Measurements from ENCODE around the gene KAT2B.

KAT2B gene

DNA sequence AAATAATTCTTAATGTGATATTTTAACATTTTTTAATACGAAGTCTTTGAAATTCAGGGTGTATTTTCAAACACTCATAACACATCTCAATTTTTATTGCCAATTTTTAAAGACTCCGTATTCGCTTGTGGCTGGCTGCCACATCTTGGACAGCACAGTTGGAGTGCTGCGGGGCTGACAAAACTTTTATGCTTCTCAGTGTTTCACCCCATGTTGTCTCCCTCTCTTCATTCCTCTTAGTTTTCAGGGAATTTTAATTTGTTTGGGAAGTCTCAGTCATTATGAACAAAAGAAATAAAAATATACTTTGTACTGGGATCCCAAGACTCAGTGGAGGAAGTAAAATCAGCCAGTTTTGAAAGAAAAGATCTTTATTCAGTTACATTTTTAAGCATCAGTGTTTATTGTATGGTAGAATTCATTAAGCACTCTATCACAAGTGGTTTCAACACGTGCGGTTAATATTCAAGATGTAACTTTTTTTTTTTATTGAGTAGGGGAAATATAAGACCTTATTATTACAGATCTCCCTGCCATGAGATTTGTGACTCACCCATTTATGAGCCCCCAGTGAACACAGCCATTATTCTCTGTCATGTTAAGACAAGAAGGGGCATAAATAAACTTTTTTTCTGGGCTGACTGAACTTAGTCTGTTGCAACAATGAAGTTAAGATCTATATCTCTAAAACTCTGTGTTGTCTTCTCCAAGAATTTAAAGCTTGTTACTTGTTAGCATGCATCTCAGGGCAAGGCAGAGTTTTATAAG is 26.8 kb downstream of the KAT2B start:
- DNase-seq = no peak

DNA sequence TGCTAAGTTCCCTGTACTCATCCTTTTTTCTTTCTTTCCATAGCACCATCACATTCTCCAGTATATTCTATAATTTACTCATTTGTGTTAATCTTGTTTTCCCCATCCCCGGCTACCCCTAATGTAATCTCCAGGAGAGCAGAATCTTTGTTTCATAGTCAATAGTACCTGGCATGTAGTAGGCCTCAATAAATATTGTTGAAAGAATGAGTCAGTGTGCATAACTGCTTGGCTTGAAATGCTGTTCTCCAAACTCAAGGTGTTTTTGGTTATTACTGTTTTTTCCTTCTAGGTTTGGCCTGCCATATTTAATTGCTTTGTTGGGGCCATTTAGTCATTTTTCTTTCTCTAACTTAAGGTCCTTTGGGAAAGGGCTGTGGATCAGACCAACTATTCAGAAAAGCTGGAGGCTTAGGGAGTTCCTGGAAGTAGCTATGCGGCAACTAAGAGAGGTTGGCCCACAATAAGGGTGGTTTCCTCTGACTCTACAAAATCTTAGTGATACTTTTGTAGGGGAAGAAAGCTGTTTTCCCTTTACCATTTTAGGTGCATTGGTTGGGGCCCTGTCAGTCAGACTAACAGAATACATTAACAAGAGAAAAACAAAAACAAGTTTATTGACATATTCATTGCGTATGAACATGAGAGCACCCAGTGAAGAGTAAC is 28.4 kb downstream of the KAT2B start:
- DNase-seq = no peak

DNA sequence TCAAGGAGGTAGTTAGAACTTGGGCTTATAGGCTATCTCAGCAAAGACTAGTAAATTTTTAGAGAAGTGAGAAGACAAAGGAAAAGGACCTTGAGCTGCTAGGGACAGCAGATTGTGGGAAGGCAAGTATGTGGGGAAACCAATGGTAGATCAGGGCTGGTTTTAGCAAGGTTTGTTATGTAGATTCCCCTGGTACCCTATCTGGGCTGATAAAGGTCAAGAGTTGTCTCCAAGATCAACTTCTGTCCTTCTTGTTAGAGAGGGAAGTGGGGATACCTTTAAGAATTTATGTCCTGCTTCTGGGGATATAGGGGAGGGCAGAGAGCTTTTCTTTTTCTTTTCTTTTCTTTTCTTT is 28.9 kb downstream of the KAT2B start:
- no peak for DNase-seq

DNA sequence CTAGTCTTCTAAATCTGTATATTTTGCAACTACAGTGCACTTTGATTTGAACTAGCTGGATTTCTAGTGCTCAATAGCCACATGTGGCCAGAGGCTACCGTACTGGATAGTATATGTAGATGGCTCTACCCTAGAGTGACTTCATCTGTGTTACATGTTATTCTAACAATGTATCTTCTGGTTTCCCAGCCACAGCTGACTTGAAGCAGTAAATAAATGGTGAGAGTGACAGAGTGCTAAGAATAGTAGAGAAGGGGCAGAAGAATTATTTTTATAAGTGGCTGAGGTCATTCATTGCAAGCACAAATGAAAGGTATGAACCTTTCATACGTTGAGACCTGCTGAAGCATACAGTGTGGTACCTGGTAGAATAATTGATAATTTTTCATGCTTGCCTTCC is 30.9 kb downstream of the KAT2B start:
- no peak for DNase-seq

DNA sequence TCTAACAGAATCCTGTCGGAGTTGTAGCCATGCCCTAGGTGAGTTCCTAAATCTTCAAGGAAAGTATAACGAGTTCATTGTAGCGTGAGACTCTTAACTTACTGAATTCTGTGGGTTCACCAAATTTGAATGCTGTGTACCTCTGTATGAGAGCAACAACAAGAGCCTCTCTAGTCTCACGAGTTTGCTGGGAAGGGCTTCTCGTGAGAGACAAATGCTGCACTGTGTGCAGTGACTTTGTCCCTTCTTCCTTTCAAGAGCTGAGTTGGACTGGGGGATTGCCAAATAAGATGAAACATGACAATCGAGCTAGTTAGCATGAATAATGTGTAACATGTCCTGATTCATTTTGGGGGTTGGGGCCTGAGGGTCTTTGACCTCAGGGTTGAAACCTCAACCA is 32.2 kb downstream of the KAT2B start:
- DNase-seq = no peak

DNA sequence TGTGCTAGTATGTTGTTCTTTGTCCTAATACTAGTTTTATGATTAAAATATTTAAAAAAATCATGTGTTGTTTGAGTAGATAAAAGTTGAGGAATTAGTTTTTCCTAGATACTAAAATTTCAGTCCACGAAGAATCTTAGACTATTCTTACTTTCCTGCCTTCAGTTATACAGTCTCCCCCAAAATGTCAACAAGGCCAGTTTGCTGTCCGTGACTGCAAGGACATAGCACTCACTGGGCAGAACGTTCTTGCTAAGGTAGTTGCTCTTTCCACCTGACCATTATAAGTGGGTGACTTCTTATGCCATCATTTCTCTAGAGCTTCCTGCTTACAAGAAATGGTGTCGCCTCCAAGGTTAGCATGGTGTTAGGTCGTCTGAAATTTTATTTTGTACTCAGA is 32.8 kb downstream of the KAT2B start:
- DNase-seq = no peak

DNA sequence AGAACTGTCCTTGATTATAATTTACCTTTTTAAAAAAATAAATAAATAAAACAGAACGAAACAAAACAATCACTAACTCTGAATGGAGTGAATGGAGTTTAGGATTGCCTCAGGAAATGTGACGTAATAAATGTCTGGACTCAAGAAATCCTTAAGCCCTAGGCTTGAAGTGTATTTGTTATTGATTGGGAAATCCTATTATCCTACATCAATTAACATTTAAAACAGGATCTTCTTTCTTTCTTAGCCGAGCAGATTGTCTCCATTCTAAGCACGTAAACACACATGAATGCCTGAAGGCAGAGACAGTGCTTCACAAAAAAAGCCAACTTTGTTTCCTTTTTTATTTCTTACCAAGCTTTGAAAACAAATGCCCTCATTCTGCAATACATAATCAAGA is 33.4 kb downstream of the KAT2B start:
- no peak for DNase-seq

DNA sequence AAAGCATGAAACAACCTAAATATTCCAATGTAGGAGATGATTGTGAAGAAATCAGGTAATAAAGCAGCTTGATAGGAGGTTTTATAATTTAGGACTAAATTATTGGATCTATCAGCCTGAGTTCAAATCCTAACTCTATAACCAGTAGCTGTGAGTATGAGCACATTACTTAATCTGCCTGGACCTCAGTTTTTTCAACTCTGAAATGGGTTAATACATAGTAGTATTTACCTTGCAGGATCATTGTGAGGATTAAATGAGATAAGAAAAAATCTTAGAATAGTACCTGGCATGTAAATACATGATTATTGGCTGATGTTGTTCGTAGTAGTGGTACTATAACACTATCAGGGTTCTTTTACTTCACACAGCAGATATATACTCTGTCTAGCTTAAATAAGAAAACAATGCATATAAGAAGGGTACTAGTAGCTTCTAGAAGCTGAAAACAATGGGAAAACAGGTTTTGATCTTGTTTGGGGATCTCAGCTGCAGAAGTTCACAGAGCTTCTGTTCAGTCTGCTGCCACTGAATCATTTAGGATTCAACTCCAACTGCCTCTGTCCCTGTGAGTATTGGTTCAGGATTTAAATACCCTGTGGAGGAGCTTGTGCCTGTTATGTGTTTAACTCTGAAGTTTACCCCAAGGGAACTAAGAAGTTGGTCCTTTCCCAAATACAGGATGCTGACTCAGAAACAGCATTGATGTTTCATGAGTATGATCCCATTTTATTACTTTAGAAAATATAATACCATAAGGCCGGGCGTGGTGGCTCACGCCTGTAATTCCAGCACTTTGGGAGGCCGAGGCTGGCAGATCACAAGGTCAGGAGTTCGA is 34.2 kb downstream of the KAT2B start:
- DNase-seq = no peak

DNA sequence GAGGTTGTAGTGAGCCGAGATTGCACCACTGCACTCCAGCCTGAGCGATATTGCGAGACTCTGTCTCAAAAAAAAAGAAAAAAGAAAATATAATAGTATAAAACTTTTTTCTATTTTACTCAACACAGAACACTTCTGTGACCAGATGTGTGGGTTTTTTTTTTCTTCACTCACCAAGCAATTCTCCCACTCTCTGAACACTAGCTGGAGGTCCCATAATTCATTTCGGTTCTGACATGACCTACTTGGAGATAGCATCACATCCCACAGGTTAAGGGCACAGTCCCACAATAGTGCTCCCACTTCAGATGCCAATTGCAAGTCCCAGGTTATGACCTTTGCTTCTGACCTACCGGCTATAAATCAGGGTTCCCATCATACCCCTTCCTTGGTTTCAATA is 35.0 kb downstream of the KAT2B start:
- DNase-seq = no peak

DNA sequence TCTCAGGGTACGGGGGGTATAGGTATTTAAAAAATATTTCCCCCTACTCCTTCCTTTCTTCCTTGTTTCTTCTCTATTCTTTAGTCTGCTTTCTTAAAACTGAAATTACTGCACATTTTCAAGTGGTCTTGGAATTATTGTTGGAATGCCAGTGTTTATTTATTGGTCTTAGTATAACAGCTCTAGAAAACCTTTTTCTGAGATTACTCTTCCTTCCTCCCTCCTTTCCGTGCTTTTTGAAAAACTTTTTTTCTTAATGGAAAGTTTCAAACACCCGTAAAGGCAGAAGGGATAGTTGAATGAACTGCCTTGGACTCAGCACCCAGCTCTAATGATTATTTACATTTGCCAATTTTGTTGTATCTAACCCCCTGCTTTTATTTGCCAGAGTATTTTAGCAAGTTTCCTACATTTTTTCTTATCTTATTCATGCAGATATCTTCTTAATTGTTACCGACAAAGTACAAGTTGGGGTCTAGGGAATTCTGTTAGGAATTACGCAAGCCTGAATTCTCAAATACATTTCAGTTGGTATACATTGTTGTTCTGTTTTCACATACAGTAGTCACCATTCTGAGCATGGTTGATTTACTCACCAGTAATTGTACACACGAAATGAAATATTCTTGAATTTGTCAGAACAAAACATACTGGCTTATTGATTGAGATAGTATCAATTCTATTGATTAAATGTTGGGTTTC is 36.2 kb downstream of the KAT2B start:
- no peak for DNase-seq

DNA sequence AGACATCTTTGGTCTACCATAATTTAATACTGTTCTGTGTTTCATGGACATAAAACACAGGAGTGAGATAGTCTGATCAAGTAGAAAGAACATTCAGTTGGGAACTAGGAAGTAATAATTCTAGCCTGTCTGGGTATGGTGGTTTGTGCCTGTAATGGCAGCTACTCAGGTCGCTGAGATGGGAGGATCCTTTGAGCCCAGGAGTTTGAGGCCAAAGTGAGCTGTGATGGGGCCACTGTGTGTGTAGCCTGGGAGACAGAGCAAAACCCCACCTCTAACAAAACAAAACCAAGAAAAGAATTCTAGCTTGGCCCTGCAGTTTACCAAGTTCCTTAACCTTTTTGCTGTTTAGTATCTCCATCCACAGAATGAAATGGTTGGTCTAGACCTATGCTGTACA is 36.8 kb downstream of the KAT2B start:
- no peak for DNase-seq

DNA sequence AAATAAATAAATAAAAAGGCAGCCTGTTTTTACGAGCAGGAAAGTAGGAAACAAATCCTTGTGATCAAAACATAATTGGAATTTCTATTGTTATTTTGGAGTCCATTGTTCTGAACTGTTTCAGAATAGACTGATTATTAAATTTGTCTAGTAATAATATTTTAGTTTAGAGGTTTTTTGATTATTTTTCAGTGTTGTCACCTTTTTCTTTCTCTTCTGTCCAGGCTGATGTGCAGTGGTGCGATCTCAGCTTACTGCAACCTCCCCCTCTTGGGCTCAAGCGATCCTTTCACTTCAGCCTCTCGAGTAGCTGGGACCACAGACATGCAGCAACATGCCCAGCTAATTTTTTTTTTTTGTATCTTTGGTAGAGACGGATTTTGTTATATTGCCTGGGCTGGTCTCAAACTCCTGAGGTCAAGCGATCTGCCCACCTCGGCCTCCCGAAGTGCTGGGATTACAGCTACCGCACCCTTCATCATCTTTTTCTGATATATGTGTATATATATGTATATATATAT is 38.0 kb downstream of the KAT2B start:
- DNase-seq = no peak

DNA sequence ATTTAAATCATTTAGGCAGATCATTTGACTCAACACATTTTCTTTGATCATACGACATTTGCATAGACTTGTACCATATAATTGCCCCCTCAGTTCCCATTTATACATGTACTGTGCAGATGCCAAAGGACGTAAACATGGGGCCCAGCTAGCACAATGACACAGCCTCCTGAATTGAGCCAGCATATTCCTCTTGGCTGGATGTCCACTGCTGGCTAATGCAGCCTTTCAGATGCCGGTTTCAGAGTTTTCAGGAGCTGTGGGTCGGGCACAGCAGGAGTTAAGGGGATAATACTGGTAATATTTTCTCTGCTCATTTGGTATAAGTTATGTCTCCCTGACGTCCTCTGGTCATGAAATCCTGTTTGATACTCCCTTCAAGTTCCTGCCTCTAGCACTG is 39.4 kb downstream of the KAT2B start:
- DNase-seq = no peak

DNA sequence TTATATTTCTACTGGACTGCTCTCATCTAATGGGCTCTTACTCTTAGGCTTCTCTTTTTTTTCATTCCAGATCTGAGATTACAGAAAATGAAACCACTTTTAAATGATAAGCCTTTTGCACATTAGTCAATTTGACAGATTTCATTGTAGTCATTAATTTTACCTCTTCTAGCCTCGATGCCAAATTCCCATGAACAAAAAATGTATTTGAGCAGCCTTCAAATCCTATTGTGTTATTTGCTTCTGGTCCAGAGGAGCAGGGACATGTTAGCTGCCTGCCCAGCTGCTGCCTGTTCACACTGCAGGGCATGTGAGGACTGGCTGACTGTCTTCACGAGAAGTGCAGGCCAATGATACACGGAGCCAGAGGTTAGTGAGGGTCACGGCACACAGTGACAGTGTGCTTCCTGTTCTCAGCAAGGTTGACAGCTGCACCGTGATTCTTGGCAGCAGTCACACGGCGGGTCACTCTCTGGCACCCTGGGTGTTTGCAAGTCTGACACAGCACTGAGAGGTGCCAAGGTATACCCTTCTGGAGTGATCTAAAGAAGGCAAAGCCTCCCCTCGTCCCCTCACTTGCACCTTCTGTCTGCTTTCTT is 40.8 kb downstream of the KAT2B start:
- DNase-seq = no peak

DNA sequence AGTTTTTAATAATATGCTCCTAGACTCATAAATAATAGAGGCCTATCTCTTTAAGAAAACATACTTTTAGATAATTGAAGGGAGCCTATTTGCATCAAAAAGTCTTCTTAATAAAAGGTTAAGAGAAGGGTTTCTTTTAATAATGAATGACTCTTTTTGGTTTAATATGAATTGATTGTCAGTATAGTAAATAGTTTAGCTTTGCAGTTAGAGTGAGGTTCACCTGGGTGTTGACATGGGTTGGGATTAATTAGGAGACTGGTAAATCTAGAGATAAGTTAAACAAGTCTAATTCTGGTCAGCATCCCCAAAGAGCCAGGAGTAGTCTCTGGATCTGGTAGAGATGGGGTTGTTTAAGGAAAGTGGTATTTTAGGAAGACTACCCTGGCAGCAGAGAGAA is 43.0 kb downstream of the KAT2B start:
- DNase-seq = no peak

DNA sequence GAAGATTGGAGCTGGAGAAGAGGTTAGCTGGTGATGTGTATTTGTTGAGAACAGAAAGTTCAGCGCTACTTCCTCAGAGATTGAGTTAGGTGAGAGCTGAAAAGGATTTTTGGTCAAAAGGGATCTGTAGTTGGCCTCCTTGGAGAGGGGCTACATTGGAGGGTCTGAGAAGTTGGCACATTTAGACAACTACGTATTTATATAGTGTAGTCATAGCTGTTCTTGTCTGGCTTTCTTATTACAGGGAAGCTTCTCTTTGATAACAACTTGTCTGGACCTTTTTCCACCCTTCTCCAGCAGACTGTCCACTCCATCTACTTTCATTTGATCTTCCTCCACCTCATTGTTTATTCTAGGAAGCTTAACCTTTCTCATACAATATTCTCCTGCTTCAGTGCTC is 43.7 kb downstream of the KAT2B start:
- no peak for DNase-seq

DNA sequence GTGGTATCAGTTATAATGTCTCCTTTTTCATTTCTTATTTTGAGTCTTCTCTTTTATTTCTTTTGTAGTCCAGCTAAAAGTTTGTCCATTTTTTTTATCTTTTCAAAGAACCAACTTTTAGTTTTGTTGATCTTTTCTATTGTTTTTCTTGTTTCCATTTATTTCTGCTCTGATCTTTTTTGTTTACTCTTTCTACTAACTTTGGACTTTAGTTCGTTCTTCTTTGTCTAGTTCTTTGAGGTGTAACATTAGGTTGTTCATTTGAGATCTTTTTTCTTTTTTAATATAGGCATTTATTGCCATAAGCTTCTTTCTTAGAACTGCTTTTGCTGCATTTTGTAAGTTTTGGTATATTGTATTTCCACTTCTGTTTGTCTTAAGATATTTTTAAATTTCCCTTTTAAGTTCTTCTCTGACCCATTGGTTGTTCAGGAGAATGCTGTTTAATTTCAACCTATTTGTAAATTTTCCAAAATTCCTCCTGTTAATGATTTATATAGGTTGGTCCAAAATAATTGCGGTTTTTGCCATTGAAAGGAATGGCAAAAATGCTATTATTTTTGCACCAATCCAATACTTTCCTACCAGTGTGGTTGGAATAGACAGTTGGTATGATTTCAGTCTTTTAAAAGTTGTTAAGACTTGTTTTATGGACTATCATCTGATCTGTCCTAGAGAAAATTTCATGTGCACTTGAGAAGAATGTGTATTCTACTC is 51.2 kb downstream of the KAT2B start:
- DNase-seq = no peak

DNA sequence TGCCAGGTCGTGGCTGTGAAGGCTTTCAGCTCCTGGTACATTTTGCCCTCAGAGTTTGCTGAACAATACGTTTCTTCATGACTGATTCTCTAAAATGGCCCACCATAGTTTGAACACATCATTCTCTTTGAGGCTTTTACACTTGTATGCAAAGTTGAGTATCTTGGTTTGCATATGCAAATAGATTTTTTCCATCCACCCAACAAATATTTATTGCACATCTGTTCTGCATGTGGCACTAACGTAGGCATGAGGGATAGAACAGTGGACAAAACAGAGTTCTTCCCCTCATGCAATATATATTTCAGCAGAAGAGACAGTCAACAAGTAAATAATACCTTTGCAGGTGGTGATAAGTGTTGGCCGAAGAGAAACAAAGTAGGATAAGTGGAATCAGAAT is 55.2 kb downstream of the KAT2B start:
- DNase-seq = no peak

DNA sequence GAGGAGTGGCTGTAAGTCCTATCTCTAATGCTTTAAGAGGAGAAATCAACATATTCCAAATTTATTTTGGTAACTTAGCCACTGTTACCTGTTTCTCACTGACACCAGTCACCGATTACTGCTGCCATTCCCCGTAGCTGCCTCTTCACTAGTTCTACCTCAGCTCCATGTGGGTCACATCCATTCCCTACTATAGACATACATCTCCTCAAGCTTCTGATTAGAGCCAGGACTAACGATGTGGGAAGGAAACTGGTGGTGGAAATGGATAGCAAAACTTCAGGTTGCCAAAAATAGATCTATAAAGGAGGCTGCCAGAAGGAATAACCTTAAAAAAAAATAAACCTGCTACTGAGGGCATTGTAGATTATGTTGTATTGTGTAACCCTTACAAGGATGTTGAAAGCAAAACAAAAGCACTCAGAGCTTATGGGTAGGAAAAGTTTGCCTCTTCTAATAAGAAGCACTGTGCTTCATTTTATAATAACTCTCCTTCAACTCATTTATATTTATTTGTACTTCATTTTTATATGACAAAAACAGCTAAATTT is 56.0 kb downstream of the KAT2B start:
- no peak for DNase-seq

DNA sequence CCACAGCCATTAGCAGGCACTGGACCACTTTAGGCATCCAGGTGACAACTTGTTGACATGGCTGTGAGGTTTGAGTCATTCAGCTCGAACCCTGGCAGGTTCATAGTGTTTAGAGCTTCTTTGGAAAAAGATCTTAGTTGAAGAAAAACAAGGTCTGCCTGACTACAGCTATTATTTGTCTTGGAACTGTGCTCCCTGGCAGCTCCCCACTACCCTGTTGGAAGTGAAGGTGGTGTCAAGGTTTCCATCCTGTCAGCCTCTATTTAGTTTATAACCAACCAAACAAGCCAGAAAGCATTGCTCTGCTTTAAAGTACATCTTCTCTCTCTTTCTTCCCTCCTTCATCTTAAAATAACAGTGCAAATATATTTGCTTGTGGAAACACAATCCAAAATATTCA is 56.8 kb downstream of the KAT2B start:
- no peak for DNase-seq

DNA sequence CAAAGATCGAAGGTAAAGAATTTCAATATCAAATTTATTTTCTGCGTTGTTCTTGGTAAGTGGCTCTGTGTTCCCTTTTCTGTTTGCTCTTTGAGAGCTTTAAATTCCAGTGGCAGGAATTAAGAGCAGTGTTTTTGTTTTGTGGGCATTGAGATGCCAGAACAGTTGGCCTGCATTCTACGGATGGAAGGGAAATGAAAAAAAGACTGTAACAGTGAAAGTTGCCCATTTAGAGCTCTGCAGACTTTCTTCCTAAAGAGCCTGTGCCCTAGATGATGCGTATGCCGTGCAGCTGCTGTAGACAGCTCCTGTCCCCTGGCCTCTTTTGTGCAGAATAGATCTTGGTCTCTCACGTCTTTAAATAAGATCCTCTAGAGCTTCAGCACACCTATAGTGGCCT is 58.8 kb downstream of the KAT2B start:
- no peak for DNase-seq

DNA sequence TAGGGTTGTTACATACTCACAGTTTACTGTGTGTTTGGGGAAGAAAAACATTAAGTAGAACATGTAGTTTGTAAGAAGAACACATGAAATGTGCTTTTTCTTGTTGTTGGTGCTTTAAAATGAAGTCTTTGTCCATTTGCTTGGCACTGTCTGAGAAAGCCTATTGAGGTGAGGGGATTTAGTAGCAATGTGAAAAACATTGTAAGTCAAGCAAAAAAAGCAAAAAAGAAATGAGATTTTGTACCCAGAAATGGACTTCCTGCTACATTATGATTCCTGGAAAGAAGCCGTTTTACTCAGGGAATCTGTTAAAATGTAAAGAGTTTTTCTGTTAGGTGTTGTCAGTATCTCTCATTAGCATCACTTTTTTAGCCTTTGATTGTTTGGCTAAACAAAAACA is 59.9 kb downstream of the KAT2B start:
- no peak for DNase-seq
